H1 (cell line): ENCODE data around the gene TCF4. TPM values are rescaled to one million over a fixed set of nuclear protein-coding genes. Genes with fewer than 3 reads are reported as not detected.

Source experiments
- CEBPB ChIP-seq: IDR thresholded peaks from 2 replicates; pipeline ENCODE4 v1.6.1; 2012; ENCODE audit warnings: low read depth, low read length
- CHD1 ChIP-seq: IDR thresholded peaks from 2 replicates; pipeline ENCODE4 v1.6.1; 2012; ENCODE audit warnings: low read depth, low read length, improper control_type of control experiment
- NANOG ChIP-seq: IDR thresholded peaks from 2 replicates; pipeline ENCODE4 v1.6.1; 2011; ENCODE audit warnings: low read length, low read depth, mild to moderate bottlenecking, inconsistent platforms; ENCODE audit not compliant: insufficient read depth, poor library complexity, severe bottlenecking
- SIRT6 ChIP-seq: IDR thresholded peaks from one replicate; pipeline ENCODE4 v1.7.1; 2012; ENCODE audit warnings: low read length, inconsistent platforms
- SP1 ChIP-seq: IDR thresholded peaks from 2 replicates; pipeline ENCODE4 v1.6.1; 2011; ENCODE audit warnings: low read depth, low read length
- TAF1 ChIP-seq: IDR thresholded peaks from 2 replicates; pipeline ENCODE4 v1.6.1; 2011; ENCODE audit warnings: mild to moderate bottlenecking, low read depth, low read length
- YY1 ChIP-seq: IDR thresholded peaks from 2 replicates; pipeline ENCODE4 v1.6.1; 2011; ENCODE audit warnings: low read depth, mild to moderate bottlenecking, low read length
- polyA plus RNA-seq, 7 experiments: library from polyadenylated mRNA; depleted of rRNA in 3 of 7; stranded (reverse) in 5 of 7; unstranded in 2 of 7; fragments of >200 nt in 5 of 7; fragments of 200-250 nt in 2 of 7; gene quantifications; 1 replicate in 5 of 7; 2 replicates in 1 of 7; 4 replicates in 1 of 7; pipeline versions ENCODE4 v1.2.1 to v1.2.3, GENCODE V29; 2011 to 2013; ENCODE audit warnings: missing spikeins in 2 of 7, mixed read lengths in 2 of 7
- total RNA-seq: library from RNA; stranded (reverse); fragmentation: NEBNext Ultra II Directional; extraction: Animal tissue kit (Norgen Biotek cat#: 25700); gene quantifications from 2 replicates; pipeline ENCODE4 v1.2.1, GENCODE V29; 2021
- TF ChIP-seq, protein P1 (sequence below): IDR thresholded peaks from 2 replicates; pipeline ENCODE4 v1.6.1; 2012; ENCODE audit warnings: inconsistent platforms

TCF4 gene
- total and polyA plus RNA-seq, 2 of the 8 experiments (the other 6 are each of a cell fraction or from before 2014, with no cell fraction given) = 59.3 to 118 TPM

DNA sequence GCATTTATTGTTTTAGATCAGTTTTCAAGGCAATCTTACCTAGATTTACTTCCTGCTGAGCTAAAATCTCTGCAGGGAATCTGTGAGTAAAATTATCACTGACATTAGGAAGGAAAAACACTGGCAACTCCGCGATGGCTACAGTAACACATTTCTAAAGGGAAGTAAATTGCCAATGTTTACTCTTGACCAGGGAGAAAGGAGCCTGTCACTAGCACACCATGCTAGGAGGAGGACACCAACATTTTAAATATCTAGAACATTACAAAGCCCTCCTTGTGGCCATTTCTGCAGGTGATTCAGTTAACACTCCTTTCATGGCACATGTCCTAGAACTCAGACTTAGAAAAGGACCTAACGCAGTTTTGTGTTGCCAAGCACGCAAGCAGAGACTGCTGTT, 58.4 kb downstream of the TCF4 start (continued):
- TF ChIP-seq CEBPB (no peak), YY1 (no peak), SIRT6 (no peak), CHD1 (no peak), TAF1 (no peak), NANOG (no peak), SP1 (no peak)
- TF ChIP-seq, protein P1, sequence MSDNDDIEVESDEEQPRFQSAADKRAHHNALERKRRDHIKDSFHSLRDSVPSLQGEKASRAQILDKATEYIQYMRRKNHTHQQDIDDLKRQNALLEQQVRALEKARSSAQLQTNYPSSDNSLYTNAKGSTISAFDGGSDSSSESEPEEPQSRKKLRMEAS = no peak
